HepG2 (cell line): ENCODE measurements around the gene ANO9. TPM values are rescaled to one million over a fixed set of nuclear protein-coding genes. Genes with fewer than 3 reads are reported as not detected.

Experiments used
- ETV5 ChIP-seq: IDR thresholded peaks from 2 replicates; pipeline ENCODE4 v1.6.1; 2018; ENCODE audit warnings: missing biosample characterization, missing genetic modification reagents, inconsistent platforms, borderline replicate concordance
- FOXM1 ChIP-seq: sonication (generic); formaldehyde crosslinking; IDR thresholded peaks from 2 replicates; pipeline ENCODE4 v1.5.0; 2020; ENCODE audit warnings: missing genetic modification reagents
- GABPA ChIP-seq, 2 experiments: IDR thresholded peaks; 2 replicates each; pipeline ENCODE4 v1.6.1; 2011 to 2016; ENCODE audit warnings: low read depth in 2 of 2, low read length in 1 of 2, missing biosample characterization in 1 of 2, missing genetic modification characterization in 1 of 2
- HOXA5 ChIP-seq: sonication (generic); formaldehyde crosslinking; IDR thresholded peaks from 2 replicates; pipeline ENCODE4 v1.4.0; 2020; ENCODE audit warnings: missing genetic modification reagents
- KLF9 ChIP-seq: IDR thresholded peaks from 2 replicates; pipeline ENCODE4 v1.6.1; 2016; ENCODE audit warnings: low read depth
- MTF1 ChIP-seq: sonication (generic); formaldehyde crosslinking; IDR thresholded peaks from 2 replicates; pipeline ENCODE4 v1.5.0; 2020; ENCODE audit warnings: missing genetic modification reagents
- ONECUT2 ChIP-seq: sonication (generic); formaldehyde crosslinking; IDR thresholded peaks from 2 replicates; pipeline ENCODE4 v1.4.0; 2020; ENCODE audit warnings: missing genetic modification reagents
- RFXANK ChIP-seq: IDR thresholded peaks from 2 replicates; pipeline ENCODE4 v1.6.1; 2016
- TMF1 ChIP-seq: sonication (generic); formaldehyde crosslinking; IDR thresholded peaks from 2 replicates; pipeline ENCODE4 v1.8.1; 2022; ENCODE audit warnings: low read depth, missing genetic modification reagents
- ZNF468 ChIP-seq: sonication (generic); formaldehyde crosslinking; IDR thresholded peaks from 2 replicates; pipeline ENCODE4 v1.8.0; 2022; ENCODE audit warnings: mild to moderate bottlenecking, moderate library complexity, missing genetic modification reagents
- ZNF556 ChIP-seq: sonication (generic); formaldehyde crosslinking; IDR thresholded peaks from 2 replicates; pipeline ENCODE4 v1.4.0; 2020; ENCODE audit warnings: mild to moderate bottlenecking, missing genetic modification reagents, borderline replicate concordance
- ZNF562 ChIP-seq: sonication (generic); formaldehyde crosslinking; IDR thresholded peaks from 2 replicates; pipeline ENCODE4 v1.8.0; 2022; ENCODE audit warnings: missing genetic modification reagents, borderline replicate concordance
- ZNF572 ChIP-seq: sonication (generic); formaldehyde crosslinking; IDR thresholded peaks from 2 replicates; pipeline ENCODE4 v1.5.1; 2020; ENCODE audit warnings: mild to moderate bottlenecking, missing genetic modification reagents
- ZNF615 ChIP-seq: sonication (generic); formaldehyde crosslinking; IDR thresholded peaks from 2 replicates; pipeline ENCODE4 v1.5.0; 2020; ENCODE audit warnings: mild to moderate bottlenecking, missing genetic modification reagents, borderline replicate concordance
- polyA plus RNA-seq, 8 experiments: library from polyadenylated mRNA; depleted of rRNA in 3 of 8; stranded (reverse) in 7 of 8; unstranded in 1 of 8; fragments of >200 nt; fragmentation: Illumina TruSeq in 4 of 8; extraction: Trizol in 4 of 8; gene quantifications; 2 replicates each; pipeline versions ENCODE4 v1.2.1 to v1.2.3, GENCODE V29; 2011 to 2016; ENCODE audit warnings: low read depth in 4 of 8, missing spikeins in 1 of 8, mixed read lengths in 1 of 8; ENCODE audit not compliant: insufficient read depth in 1 of 8
- total RNA-seq, 5 experiments: library from RNA; depleted of rRNA; stranded (reverse); fragments of >200 nt; fragmentation: Illumina TruSeq; extraction: Trizol; gene quantifications; 2 replicates each; pipeline ENCODE4 v1.2.3, GENCODE V29; 2016; ENCODE audit warnings: low read depth in 1 of 5
- TF ChIP-seq, protein P1 (sequence below): sonication (generic); formaldehyde crosslinking; IDR thresholded peaks from 2 replicates; pipeline ENCODE4 v1.5.0; 2020; ENCODE audit warnings: mild to moderate bottlenecking, missing genetic modification reagents
- TF ChIP-seq, protein P2 (sequence below): sonication (generic); formaldehyde crosslinking; IDR thresholded peaks from 2 replicates; pipeline ENCODE4 v1.9.0; 2022; ENCODE audit warnings: low read depth, missing genetic modification reagents
- TF ChIP-seq, protein P3 (sequence below): sonication (generic); formaldehyde crosslinking; IDR thresholded peaks from 2 replicates; pipeline ENCODE4 v1.4.0; 2020; ENCODE audit warnings: missing genetic modification reagents
- TF ChIP-seq, protein P4 (sequence below): sonication (generic); formaldehyde crosslinking; IDR thresholded peaks from 2 replicates; pipeline ENCODE4 v1.4.0; 2020; ENCODE audit warnings: missing genetic modification reagents
- TF ChIP-seq, protein P5 (sequence below): sonication (generic); formaldehyde crosslinking; IDR thresholded peaks from 2 replicates; pipeline ENCODE4 v1.5.1; 2020; ENCODE audit warnings: missing genetic modification reagents, mild to moderate bottlenecking, borderline replicate concordance

The ANO9 gene
- total and polyA plus RNA-seq, 2 of the 13 experiments (the other 11 are each of a cell fraction or from before 2014, with no cell fraction given) = 8.9 to 14.3 TPM

DNA sequence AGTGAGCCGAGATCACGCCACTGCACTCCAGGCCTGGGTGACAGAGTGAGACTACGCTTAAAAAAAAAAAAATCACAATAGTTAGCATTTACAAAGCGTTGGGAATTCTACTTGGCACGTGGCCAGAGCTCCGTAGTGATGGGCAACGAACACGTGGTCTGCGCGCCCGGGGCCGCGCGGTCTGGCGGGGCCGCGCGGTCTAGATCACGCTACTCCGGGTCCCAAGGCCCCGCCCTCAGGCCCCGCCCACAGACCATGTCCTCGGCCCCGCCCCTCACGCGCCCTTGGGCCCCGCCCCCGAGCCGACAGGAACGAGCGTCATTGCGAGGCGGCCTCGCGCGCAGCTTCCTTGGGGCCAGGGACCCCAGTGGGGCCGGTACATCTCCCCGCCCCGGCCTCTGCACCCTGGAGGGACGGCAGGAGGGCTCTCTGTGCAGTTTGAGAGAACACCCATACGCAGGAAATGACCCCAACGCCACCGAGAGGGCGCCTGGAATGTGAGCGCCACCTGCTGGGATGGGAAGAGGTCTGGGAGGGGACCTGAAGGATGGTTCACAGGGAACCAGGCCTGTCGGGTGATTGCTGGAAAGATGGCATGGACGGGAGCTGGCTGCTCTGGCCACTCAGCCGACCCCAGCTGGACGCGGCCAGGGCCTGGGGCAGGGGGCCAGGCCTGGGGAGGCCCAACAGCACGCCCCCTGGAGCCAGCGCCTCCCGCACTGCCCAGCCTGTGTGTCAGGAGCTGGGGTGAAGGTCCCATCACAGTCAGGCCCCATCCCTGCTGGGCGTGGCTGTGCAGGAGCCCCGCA, 6.3 kb upstream of the ANO9 start (continued):
- TF ChIP-seq ZNF572 (CRISPR knock-in tag) (no peak), RFXANK (CRISPR knock-in tag) (no peak), MTF1 (CRISPR knock-in tag) (no peak), FOXM1 (CRISPR knock-in tag) (no peak), ZNF615 (CRISPR knock-in tag) (no peak), ZNF556 (CRISPR knock-in tag) (peak; percentile 75), KLF9 (CRISPR knock-in tag) (no peak), ETV5 (CRISPR knock-in tag) (peak; percentile 78), ZNF468 (CRISPR knock-in tag) (no peak), ZNF562 (no peak), GABPA (IDR thresholded peaks at IDR 0.05; ENCODE audit: low read depth, low read length) (no peak), GABPA (CRISPR knock-in tag; IDR thresholded peaks at IDR 0.05; ENCODE audit: low read depth) (peak; percentile 73), HOXA5 (CRISPR knock-in tag) (peak; percentile 67; the same call in 1 of the 2 replicates), TMF1 (CRISPR knock-in tag) (peak; percentile 68; the same call in 1 of the 2 replicates), ONECUT2 (CRISPR knock-in tag) (no peak)
- TF ChIP-seq, protein P1, sequence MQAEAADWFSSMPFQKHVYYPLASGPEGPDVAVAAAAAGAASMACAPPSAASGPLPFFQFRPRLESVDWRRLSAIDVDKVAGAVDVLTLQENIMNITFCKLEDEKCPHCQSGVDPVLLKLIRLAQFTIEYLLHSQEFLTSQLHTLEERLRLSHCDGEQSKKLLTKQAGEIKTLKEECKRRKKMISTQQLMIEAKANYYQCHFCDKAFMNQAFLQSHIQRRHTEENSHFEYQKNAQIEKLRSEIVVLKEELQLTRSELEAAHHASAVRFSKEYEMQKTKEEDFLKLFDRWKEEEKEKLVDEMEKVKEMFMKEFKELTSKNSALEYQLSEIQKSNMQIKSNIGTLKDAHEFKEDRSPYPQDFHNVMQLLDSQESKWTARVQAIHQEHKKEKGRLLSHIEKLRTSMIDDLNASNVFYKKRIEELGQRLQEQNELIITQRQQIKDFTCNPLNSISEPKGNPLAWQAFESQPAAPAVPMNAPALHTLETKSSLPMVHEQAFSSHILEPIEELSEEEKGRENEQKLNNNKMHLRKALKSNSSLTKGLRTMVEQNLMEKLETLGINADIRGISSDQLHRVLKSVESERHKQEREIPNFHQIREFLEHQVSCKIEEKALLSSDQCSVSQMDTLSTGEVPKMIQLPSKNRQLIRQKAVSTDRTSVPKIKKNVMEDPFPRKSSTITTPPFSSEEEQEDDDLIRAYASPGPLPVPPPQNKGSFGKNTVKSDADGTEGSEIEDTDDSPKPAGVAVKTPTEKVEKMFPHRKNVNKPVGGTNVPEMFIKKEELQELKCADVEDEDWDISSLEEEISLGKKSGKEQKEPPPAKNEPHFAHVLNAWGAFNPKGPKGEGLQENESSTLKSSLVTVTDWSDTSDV (CRISPR knock-in tag) = no peak
- TF ChIP-seq, protein P2, sequence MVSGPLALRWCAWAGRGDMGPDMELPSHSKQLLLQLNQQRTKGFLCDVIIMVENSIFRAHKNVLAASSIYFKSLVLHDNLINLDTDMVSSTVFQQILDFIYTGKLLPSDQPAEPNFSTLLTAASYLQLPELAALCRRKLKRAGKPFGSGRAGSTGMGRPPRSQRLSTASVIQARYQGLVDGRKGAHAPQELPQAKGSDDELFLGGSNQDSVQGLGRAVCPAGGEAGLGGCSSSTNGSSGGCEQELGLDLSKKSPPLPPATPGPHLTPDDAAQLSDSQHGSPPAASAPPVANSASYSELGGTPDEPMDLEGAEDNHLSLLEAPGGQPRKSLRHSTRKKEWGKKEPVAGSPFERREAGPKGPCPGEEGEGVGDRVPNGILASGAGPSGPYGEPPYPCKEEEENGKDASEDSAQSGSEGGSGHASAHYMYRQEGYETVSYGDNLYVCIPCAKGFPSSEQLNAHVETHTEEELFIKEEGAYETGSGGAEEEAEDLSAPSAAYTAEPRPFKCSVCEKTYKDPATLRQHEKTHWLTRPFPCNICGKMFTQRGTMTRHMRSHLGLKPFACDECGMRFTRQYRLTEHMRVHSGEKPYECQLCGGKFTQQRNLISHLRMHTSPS (CRISPR knock-in tag) = peak; percentile 55; the same call in 1 of the 2 replicates
- TF ChIP-seq, protein P3, sequence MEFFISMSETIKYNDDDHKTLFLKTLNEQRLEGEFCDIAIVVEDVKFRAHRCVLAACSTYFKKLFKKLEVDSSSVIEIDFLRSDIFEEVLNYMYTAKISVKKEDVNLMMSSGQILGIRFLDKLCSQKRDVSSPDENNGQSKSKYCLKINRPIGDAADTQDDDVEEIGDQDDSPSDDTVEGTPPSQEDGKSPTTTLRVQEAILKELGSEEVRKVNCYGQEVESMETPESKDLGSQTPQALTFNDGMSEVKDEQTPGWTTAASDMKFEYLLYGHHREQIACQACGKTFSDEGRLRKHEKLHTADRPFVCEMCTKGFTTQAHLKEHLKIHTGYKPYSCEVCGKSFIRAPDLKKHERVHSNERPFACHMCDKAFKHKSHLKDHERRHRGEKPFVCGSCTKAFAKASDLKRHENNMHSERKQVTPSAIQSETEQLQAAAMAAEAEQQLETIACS (CRISPR knock-in tag) = peak; percentile 90
- TF ChIP-seq, protein P4, sequence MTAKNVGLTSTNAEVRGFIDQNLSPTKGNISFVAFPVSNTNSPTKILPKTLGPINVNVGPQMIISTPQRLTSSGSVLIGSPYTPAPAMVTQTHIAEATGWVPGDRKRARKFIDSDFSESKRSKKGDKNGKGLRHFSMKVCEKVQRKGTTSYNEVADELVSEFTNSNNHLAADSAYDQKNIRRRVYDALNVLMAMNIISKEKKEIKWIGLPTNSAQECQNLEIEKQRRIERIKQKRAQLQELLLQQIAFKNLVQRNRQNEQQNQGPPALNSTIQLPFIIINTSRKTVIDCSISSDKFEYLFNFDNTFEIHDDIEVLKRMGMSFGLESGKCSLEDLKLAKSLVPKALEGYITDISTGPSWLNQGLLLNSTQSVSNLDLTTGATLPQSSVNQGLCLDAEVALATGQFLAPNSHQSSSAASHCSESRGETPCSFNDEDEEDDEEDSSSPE = peak; percentile 71; the same call in 1 of the 2 replicates
- TF ChIP-seq, protein P5, sequence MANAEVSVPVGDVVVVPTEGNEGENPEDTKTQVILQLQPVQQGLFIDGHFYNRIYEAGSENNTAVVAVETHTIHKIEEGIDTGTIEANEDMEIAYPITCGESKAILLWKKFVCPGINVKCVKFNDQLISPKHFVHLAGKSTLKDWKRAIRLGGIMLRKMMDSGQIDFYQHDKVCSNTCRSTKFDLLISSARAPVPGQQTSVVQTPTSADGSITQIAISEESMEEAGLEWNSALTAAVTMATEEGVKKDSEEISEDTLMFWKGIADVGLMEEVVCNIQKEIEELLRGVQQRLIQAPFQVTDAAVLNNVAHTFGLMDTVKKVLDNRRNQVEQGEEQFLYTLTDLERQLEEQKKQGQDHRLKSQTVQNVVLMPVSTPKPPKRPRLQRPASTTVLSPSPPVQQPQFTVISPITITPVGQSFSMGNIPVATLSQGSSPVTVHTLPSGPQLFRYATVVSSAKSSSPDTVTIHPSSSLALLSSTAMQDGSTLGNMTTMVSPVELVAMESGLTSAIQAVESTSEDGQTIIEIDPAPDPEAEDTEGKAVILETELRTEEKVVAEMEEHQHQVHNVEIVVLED = peak; percentile 77; the same call in 1 of the 2 replicates
